CD4-positive, alpha-beta T cell treated with Interleukin-2 at 100 ng/mL for 4 hours (primary cell): ENCODE data around the gene PLCB3.
A peak's percentile ranks its signal among the peaks of the same experiment; 100 is the strongest.

Experiments
- DNase-seq: peaks from one replicate; pipeline ENCODE4 v3.0.0-alpha.2; 2020; ENCODE audit warnings: low spot score

PLCB3 gene

DNA sequence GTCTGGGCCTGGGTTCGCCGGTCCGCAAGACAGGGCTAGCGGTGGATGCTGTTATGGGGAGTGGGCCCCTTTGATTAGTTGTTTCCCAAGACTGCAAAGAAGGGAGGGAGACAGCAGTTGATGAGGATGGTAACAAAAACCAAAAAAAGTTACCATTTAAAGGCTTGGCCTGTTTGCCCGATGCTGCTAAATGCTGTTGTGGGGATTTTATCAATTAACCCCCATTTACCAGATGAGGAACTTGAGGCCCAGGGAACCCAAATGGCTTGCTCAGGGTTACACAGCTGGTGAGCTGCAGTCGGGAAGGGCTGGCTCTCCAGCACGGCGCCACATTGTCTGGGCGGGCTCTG lies 28.7 kb upstream of the PLCB3 start:
- no peak for DNase-seq

DNA sequence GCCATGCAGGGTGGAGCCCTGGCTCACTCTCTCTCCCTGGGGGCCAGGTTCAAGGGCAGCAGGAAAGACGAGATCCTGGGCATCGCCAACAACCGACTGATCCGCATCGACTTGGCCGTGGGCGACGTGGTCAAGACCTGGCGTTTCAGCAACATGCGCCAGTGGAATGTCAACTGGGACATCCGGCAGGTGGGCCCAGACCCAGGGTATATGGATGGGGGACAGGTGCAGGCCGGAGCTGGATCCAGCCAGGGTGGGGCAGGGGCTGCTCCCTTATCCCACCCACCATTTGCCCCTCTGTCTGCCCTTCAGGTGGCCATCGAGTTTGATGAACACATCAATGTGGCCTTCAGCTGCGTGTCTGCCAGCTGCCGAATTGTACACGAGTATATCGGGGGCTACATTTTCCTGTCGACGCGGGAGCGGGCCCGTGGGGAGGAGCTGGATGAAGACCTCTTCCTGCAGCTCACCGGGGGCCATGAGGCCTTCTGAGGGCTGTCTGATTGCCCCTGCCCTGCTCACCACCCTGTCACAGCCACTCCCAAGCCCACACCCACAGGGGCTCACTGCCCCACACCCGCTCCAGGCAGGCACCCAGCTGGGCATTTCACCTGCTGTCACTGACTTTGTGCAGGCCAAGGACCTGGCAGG lies 28.2 kb upstream of the PLCB3 start:
- no peak for DNase-seq

DNA sequence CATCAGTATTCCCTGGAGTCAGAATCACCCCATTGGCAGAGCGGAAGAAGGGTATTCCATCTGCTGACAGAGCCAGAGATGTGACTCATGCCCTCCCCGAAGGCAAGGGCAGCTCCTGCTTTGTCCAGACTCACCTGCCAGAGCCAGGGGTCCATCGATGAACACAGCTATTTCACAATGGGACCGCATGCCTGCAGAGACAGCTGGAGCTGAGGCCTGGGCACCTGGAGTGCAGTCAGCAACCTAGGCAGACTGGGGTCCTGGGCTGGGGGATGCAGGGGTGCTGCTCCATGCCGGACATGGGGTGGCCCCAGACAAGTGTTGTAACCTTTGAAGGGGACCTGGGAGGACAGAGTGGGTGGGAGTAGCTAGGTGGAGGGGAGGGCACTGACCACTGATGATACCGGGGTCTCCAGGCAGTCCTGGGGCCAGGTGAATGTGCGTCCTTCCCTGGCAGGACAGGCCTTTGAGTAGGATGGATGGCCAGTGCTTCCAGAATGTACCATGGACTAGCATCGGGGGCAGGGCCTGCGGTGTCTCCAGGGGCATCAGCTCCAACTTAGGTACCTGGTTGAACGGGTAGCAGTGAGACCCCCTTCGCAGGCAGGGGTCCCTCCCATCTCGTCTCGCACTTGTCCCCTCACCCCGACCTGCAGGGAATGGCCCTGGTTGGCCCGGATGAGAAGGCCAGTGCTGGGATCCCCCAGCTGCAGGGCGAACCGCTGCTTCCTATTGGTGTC lies 27.0 kb upstream of the PLCB3 start:
- DNase-seq: no peak

DNA sequence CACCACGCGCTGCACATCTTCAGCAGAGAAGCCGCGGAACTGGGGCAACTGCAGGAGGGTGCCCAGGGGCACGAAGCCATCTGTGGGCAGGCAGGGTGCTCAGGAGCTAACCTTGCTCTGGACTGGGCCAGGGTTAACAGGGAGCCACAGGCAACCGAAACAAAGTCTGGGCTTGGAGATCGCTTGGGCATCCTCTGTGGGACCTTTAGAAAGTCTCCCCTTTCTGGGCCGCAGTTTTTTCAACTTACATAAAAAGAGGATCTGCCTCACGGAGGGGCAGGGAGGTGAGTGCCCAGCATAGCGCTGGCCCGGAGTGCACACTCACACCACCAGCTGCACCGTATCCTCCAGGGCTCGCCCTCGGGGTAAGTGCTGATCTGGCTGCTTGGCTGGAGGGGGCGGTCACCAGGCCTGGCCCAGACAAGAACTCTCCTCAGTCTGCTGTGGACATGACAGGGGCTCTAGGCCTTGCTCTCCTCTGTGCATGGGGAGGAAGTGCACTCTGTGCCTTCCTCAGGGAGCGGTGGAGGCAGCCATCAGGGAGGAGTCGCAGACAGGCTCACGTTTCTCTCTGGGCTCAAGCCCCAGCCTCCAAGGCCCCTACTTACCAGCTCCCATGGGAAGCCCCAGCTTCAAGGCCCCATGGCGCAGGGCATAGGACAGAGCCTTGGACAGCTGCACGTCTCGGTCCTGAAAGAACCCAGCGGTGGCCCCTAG lies 26.3 kb upstream of the PLCB3 start:
- DNase-seq: no peak

DNA sequence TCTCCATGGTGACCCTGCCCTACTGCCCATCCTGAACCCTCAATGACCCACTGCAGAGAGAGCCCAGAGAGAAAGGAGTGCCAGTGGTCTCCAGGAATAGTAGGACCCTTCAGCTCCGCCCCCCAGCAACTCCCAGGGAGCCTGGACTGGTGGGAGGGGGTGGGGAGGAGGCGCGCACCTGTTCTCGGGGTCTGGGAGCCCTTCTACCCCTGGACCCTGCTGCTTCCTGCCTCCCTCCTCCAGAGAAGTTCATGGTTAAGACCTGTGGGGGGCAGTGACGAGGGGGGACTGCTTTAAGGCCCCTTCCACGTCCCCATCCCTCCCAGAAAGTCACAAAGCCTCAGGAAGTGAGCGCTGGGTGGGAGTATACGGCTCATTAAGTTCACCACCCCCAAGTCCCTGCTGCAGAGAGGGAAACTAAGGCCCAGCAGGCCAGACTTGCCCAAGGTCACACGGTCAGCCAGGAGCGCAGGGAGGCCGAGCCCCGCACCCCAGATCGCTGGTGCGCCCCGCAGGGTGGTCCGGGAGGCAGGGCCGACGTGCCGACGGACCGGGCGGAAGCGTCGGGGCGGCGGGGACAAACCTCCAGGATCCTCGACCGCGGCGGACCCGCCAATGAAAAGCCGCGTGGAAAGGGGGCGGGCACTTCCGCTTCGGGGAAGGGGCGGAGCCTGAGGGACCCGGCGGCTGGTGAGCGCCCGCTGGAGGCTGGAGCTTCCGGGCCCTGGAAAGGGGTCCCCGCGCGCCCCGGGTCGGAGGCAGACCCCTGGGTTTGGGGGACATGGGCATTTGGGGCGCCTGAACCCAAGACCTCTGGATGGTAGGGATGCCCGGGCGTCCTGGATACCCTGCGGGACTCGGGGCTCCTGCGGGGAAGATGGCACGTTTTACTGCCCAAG lies 25.5 kb upstream of the PLCB3 start, which contains the start of the genes NUDT22 and TRPT1:
NUDT22 (plus strand) TSS at position 667 of the 899 bp plus-strand sequence. CDS start 379 bp downstream, outside the sequence.
TRPT1 (minus strand) TSS at position 579 of the 899 bp plus-strand sequence; CDS start at position 253, 326 bp downstream.
- peak; percentile 86 for DNase-seq

DNA sequence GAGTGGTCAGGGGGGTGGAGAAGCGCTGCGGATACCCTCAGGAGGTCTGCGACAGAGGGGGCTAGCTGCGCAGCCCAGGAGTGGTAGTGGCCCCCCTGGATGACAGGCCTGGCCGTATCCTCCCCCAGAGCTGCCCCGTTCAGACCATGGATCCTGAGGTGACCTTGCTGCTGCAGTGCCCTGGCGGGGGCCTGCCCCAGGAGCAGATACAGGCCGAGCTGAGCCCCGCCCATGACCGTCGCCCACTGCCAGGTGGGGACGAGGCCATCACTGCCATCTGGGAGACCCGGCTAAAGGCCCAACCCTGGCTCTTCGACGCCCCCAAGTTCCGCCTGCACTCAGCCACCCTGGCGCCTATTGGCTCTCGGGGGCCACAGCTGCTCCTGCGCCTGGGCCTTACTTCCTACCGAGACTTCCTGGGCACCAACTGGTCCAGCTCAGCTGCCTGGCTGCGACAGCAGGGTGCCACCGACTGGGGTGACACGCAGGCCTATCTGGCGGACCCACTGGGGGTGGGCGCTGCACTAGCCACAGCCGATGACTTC lies 24.8 kb upstream of the PLCB3 start:
- peak; percentile 53 for DNase-seq

DNA sequence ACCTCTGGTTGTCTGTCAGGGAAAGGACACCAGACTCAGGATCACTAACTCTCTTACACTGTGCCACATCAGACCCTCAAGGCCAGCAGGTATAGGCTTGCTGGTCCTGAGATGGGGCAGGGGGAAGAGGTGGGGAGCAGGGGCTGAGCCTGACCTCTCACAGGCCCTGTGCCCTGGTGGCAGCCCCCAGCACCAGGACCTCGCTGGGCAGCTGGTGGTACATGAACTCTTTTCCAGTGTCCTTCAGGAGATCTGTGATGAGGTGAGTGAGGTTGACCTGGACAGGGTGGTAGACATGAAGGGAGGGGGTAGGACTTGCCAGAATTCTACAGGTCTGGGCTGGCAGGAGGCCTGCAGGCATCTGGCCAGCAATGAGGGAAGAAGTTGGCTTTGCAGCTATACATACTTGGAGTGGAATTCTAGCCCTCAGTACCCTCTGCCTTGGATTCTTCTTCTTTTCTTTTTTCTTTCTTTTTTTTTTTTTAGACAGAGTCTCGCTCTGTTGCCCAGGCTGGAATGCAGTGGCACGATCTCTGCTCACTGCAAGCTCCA lies 23.8 kb upstream of the PLCB3 start:
- DNase-seq: no peak

DNA sequence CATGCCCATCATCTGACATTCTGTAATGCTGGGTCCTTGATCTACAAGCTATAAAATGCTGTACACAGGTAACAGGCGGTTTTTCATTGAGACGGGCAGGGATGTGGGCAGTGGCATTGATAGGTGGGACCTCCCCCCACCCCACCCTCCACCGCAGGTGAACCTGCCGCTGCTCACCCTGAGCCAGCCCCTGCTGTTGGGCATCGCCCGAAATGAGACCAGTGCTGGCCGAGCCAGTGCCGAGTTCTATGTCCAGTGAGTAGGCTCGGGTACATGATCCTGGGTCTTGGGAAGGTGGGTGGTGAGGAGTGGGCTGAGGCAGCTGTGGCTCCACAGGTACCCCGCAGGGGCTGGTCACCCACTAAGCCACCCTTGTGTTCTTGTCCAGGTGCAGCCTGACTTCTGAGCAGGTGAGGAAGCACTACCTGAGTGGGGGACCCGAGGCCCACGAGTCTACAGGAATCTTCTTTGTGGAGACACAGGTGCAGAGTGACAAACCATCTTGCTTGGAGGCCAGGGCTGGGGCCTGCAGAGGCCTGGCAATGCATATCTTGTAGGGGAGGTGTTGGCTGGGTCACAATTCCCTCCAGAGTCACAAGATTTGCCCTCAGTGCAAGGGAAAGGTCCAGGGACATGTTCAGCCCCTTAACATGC lies 22.1 kb upstream of the PLCB3 start:
- DNase-seq: no peak

DNA sequence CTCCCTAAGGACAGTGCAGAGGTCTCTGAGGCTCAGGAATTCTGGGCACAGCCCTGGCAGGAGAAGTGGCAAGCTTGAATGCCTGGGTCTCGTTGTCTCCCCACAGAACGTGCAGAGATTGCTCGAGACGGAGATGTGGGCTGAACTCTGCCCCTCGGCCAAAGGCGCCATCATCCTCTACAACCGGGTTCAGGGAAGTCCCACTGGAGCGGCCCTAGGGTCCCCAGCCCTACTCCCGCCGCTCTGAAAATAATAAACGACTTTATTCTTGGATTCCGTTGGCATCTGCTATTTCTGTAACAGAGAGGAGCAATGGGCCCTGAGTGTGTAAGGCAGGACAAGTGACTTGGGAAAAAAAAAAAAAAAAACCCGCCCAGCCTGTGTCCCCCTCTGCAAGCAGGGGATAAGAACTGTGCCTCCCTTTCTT lies 21.6 kb upstream of the PLCB3 start:
- DNase-seq: no peak

DNA sequence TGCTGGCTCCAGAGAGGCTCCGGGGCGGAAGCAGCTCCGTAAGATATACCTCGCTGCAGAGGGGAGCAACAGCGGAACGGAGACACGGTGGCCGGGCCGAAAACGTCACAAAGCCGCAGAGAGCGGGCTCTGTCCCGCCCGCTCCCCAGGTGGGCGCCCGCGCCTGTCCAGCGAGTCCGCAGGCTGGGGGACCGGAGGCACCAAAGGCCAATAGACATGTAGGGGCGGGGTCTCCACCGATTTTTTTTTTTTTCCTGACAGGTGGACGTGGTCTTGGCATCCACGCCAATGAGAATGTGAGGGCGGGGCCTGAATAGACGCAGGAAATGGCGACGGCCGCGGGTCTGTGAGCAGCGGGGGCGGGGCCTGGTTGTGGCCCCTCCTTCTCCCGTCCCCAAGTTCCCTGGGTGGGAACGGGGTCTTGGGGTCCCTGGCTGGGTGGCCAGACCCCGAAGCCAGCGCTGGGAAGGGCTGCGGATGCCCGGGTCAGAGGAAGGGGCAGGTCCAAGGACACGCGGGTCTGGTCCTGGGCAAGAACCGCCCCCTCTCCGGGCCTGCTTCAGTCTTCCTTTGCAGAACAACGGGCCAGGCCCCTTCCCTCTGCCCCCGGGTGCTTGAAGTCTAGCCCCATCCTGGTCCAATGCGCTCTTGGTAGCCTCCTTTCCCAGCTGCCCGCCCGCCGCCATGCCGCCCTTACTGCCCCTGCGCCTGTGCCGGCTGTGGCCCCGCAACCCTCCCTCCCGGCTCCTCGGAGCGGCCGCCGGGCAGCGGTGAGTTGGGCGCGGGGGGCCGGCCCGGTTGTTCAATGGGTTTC lies 21.0 kb upstream of the PLCB3 start, which contains the start of gene DNAJC4:
DNAJC4 (plus strand) TSS at position 378 of the 814 bp plus-strand sequence; CDS start at position 685, 307 bp downstream.
- DNase-seq: peak; percentile 88

DNA sequence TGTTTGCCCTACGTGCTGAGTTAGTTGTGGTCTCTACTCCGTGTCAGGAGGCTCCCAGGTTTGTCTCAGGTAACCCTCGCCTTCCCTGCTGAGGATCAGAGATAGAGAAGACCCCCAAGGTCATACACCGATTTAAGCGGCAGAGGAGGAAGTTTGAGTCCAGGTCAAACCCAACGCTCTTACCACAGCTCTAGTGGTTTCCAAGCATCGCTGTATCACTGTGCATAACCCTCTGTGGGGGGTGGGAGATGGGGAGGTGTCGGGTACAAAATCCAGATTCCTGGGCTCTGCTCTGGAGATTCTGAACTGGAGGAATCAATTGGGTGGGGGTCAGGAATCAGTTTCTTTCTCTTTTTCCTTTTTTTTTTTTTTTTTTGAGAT lies 20.4 kb upstream of the PLCB3 start:
- DNase-seq: no peak

DNA sequence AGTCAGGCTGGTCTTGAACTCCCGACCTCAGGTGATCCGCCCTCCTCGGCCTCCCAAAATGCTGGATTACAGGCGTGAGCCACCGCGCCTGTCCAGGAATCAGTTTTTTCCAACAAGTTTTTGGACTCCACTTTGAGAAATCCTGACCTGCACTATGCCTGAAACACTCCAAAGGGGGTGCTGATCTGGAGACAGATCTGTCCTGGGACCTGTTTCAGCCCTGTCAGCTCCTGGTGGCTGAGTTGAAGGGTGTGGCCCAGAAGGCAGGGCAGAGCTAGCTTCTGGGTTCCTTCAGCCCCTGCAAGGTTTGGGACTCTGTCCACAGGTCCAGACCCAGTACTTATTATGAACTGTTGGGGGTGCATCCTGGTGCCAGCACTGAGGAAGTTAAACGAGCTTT lies 19.8 kb upstream of the PLCB3 start:
- DNase-seq: no peak

DNA sequence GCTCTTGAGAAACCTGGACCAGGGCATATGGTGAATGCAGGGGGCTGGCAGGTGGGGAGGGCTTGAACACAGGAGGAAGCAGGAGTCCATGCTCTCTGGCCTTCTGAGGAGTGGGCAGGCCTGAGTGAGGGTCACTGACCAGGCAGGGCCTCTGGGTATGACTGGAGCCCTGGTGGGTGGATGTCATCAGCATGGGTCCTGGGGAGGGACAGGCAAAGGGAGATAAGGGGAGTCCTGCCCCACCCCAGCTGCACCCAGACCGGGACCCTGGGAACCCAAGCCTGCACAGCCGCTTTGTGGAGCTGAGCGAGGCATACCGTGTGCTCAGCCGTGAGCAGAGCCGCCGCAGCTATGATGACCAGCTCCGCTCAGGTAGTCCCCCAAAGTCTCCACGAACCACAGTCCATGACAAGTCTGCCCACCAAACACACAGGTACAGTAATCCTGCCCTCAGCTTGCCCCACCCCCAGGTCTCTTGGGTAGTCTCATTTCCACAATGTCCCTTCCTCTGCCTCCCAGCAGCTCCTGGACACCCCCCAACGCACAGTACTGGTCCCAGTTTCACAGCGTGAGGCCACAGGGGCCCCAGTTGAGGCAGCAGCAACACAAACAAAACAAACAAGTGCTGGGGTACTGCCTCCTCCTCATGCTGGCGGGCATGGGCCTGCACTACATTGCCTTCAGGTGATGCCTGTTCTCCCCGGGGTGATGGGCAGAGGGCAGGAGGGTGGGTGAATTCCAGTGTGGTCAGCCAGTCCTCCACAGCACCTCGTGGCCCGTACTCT lies 19.0 kb upstream of the PLCB3 start:
- no peak for DNase-seq

DNA sequence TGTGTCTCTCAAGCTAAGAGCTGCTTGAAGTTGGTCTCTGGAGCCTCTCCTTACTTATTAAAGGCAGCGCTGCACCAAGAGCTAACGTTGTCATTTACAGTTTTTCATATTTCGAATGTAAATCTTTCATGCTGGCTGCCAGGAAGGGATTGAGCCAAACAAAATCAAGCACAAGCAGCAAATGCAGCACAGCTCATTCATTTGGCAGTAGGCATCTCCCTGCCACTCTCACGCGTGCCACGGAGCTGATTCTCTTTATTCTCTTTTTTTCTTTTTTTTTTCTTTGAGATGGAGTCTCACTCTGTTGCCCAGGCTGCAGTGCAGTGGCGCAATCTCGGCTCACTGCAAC lies 18.4 kb upstream of the PLCB3 start:
- no peak for DNase-seq

DNA sequence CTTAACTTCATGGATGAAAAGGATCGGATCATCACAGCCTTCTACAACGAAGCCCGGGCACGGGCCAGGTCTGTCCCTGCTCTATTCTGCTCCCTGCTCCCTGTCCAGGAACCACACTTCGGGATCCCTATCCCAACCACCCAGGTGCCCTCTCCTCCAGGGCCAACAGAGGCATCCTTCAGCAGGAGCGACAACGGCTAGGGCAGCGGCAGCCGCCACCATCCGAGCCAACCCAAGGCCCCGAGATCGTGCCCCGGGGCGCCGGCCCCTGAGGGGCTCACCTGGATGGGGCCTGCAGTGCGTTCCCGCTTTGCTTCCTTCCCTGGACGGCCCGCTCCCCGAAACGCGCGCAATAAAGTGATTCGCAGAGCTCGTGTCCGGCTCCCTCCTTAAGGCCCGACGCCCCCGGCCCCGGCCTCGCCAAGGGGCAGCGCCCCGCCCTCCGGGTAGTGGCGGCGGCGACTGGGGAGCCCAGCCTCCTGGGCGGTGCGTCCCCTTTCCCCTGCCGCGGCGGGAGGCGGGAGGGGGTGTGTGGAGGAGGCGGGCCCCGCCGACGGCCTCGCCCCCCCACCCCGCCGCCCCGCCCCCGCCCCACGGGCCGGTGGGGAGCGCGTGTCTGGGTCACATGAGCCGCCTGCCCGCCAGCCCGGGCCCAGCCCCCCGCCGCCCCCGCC lies 17.3 kb upstream of the PLCB3 start, which contains the start of gene VEGFB:
VEGFB (plus strand) TSS at position 672 of the 674 bp plus-strand sequence. CDS start 250 bp downstream, outside the sequence.
- DNase-seq: peak; percentile 74

DNA sequence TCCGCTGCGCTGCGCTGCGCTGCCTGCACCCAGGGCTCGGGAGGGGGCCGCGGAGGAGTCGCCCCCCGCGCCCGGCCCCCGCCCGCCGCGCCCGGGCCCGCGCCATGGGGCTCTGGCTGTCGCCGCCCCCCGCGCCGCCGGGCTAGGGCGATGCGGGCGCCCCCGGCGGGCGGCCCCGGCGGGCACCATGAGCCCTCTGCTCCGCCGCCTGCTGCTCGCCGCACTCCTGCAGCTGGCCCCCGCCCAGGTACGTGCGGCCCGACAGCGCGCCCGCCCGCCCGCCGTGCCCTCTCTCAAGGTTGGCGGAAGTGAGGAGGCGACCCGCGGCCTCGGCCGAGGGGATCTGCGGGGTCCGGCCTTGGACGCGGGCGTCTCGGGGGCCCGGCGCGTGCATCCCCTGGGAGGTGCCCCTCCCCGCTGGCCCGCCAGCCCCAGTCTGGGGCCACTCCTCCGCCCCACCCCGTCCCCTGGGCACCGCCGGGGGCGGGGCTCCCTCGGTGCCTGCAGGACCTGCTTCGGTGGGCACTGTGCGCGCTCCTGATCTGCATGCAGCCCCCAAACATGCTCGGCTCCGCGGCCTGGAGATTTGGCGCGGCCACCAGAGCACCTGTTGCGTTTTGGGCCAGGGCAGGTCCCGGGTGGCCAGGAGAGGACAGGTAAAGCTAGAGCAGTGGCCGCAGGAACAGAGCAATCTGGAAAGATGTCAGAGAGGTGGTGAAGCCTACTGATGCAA lies 16.5 kb upstream of the PLCB3 start:
- DNase-seq: peak; percentile 43

DNA sequence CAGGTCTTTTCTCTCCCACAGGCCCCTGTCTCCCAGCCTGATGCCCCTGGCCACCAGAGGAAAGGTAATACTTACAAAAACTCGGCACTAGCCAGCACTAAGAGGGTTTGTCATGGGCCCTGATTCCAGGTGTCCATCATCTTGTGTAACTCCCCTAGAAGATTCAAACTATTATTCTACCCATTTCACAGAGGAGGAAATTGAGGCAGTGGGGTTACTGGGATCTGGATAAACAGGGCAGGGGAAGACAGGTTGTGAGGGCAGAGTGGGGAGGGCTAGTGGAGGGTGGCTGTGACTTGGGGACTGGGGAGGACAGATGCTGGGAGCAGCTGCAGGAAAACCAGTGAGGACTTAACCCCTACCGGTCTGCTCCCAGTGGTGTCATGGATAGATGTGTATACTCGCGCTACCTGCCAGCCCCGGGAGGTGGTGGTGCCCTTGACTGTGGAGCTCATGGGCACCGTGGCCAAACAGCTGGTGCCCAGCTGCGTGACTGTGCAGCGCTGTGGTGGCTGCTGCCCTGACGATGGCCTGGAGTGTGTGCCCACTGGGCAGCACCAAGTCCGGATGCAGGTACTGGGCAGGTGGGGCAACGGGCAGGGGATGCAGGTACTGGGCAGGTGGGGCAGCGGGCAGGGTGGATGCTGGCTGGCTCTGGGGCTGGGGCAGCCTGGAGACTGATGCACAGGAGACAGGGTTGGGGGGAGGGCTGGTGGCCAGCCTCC lies 15.7 kb upstream of the PLCB3 start:
- no peak for DNase-seq
